ENCODE measurements around the gene TXNL4A.

Gene TXNL4A

GRCh38 chr18:79971986-79972385 lies 16.4 kb downstream of the TXNL4A start:
- H3K9me3 ChIP-seq (ENCODE audit: control insufficient read depth, insufficient read depth, low read length) = no peaks in the 10 kb centered on the region
- no peaks in the 10 kb centered on the region for H3K27me3 ChIP-seq (ENCODE audit: control insufficient read depth, low read length)
- H3K36me3 ChIP-seq (ENCODE audit: control insufficient read depth, low read length) = peaks cover 86% of the 10 kb centered on the region
- no peak overlapping the region for H3K4me3 ChIP-seq (ENCODE audit: low read length)
- no peak overlapping the region for H3K27ac ChIP-seq (ENCODE audit: low read depth, low read length)
- peaks cover 13% of the 10 kb centered on the region for H3K4me1 ChIP-seq (ENCODE audit: control insufficient read depth, low read length)
- H3F3A ChIP-seq (ENCODE audit: control insufficient read depth, insufficient read depth) = peaks cover 30% of the 10 kb centered on the region
- peaks cover 86% of the 10 kb centered on the region for H3K79me2 ChIP-seq (ENCODE audit: control insufficient read depth, low read length)
- H4K20me1 ChIP-seq (ENCODE audit: control insufficient read depth, insufficient read depth, low read depth, low read length) = peaks cover 18% of the 10 kb centered on the region
- TF ChIP-seq CTCF (IDR thresholded peaks at IDR 0.05; ENCODE audit: low read depth, low read length, poor library complexity, severe bottlenecking) (no peak), EZH2phosphoT487 (IDR thresholded peaks at IDR 0.05; ENCODE audit: borderline replicate concordance, low read length) (no peak)
- no peak overlapping the region for H3K4me2 ChIP-seq (ENCODE audit: low read length)
- H3K9me2 ChIP-seq (replicated peaks; ENCODE audit: control insufficient read depth, low read length) = no peaks in the 10 kb centered on the region

GRCh38 chr18:79971211-79971952 lies 17.0 kb downstream of the TXNL4A start:
- Histone ChIP-seq H3K36me3 (ENCODE audit: control insufficient read depth, low read length) (peaks cover 84% of the 10 kb centered on the region), H3K4me1 (ENCODE audit: control insufficient read depth, low read length) (peaks cover 18% of the 10 kb centered on the region), H3K4me3 (ENCODE audit: low read length) (no peak overlapping the region), H3K79me2 (ENCODE audit: control insufficient read depth, low read length) (peaks cover 84% of the 10 kb centered on the region), H3K9me3 (ENCODE audit: control insufficient read depth, insufficient read depth, low read length) (no peaks in the 10 kb centered on the region), H4K20me1 (ENCODE audit: control insufficient read depth, insufficient read depth, low read depth, low read length) (peaks cover 16% of the 10 kb centered on the region), H3K4me2 (ENCODE audit: low read length) (no peak overlapping the region), H3K27me3 (ENCODE audit: control insufficient read depth, low read length) (no peaks in the 10 kb centered on the region), H3K27ac (ENCODE audit: low read depth, low read length) (no peak overlapping the region), H3F3A (ENCODE audit: control insufficient read depth, insufficient read depth) (peaks cover 33% of the 10 kb centered on the region), H3K9me2 (replicated peaks; ENCODE audit: control insufficient read depth, low read length) (no peaks in the 10 kb centered on the region)
- no peak for TF ChIP-seq CTCF (IDR thresholded peaks at IDR 0.05; ENCODE audit: low read depth, low read length, poor library complexity, severe bottlenecking)
- TF ChIP-seq EZH2phosphoT487 (IDR thresholded peaks at IDR 0.05; ENCODE audit: borderline replicate concordance, low read length) = no peak

GRCh38 chr18:79970419-79971133 lies 17.8 kb downstream of the TXNL4A start:
- Histone ChIP-seq H3F3A (ENCODE audit: control insufficient read depth, insufficient read depth) (peaks cover 36% of the 10 kb centered on the region), H3K4me3 (ENCODE audit: low read length) (no peak overlapping the region), H3K4me1 (ENCODE audit: control insufficient read depth, low read length) (peaks cover 26% of the 10 kb centered on the region), H3K4me2 (ENCODE audit: low read length) (no peak overlapping the region), H3K27me3 (ENCODE audit: control insufficient read depth, low read length) (no peaks in the 10 kb centered on the region), H3K9me2 (replicated peaks; ENCODE audit: control insufficient read depth, low read length) (no peaks in the 10 kb centered on the region), H3K9me3 (ENCODE audit: control insufficient read depth, insufficient read depth, low read length) (no peaks in the 10 kb centered on the region), H3K36me3 (ENCODE audit: control insufficient read depth, low read length) (peaks cover 78% of the 10 kb centered on the region), H3K27ac (ENCODE audit: low read depth, low read length) (no peak overlapping the region), H3K79me2 (ENCODE audit: control insufficient read depth, low read length) (peaks cover 83% of the 10 kb centered on the region), H4K20me1 (ENCODE audit: control insufficient read depth, insufficient read depth, low read depth, low read length) (peaks cover 15% of the 10 kb centered on the region)
- TF ChIP-seq CTCF (IDR thresholded peaks at IDR 0.05; ENCODE audit: low read depth, low read length, poor library complexity, severe bottlenecking) = no peak
- TF ChIP-seq EZH2phosphoT487 (IDR thresholded peaks at IDR 0.05; ENCODE audit: borderline replicate concordance, low read length) = no peak
